ENCODE data around the gene PATJ. TPM values are rescaled to one million over a fixed set of nuclear protein-coding genes. Genes with fewer than 3 reads are reported as not detected.

PATJ gene
- total RNA-seq, 6 experiments from 2014 or later = 19.0 to 49.0 (median 26.7) TPM

DNA sequence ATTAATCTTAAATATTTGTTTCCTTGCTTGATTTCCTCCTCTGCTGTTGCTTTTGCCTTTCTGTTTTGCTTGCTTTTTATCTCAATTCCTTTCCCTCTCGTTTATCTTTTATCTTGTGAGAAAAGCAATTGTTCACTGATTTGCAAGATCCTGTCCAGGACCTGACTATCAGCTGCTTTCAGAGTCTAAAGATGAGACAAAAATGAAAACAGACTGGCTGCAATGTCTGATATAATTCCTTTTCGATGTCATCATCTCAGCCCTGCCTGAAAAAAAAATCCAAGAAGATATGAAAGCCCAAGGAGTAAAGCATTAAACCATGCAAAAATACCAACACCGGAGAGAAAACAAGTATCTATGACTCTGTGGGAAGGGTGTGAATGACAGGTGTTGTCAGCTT is 225.5 kb downstream of the PATJ start:
- TF ChIP-seq, protein P1, sequence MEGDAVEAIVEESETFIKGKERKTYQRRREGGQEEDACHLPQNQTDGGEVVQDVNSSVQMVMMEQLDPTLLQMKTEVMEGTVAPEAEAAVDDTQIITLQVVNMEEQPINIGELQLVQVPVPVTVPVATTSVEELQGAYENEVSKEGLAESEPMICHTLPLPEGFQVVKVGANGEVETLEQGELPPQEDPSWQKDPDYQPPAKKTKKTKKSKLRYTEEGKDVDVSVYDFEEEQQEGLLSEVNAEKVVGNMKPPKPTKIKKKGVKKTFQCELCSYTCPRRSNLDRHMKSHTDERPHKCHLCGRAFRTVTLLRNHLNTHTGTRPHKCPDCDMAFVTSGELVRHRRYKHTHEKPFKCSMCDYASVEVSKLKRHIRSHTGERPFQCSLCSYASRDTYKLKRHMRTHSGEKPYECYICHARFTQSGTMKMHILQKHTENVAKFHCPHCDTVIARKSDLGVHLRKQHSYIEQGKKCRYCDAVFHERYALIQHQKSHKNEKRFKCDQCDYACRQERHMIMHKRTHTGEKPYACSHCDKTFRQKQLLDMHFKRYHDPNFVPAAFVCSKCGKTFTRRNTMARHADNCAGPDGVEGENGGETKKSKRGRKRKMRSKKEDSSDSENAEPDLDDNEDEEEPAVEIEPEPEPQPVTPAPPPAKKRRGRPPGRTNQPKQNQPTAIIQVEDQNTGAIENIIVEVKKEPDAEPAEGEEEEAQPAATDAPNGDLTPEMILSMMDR (IDR thresholded peaks at IDR 0.05) = no peak
- no peak for TF ChIP-seq POLR2A (IDR thresholded peaks at IDR 0.05)
- no peaks in the 10 kb centered on the region for H3K27me3 ChIP-seq
- ATAC-seq (no peak), DNase-seq (no peak)
- no peak overlapping the region for H3K4me3 ChIP-seq
- H3K27ac ChIP-seq = no peak overlapping the region
- intact Hi-C loops (cut with DNase I) = no loop called here
- no peaks in the 10 kb centered on the region for H3K9me3 ChIP-seq
- peaks cover 0 to 11% (median under 1%) of the 10 kb centered on the region in 4 donors for H3K4me1 ChIP-seq
- WGBS (ENCODE audit: insufficient coverage, low coverage, low lambda C conversion rate, missing lambda C conversion rate) = 41% methylated on average over 3 of the region's 3 CpGs
- H3K36me3 ChIP-seq = no peaks in the 10 kb centered on the region

DNA sequence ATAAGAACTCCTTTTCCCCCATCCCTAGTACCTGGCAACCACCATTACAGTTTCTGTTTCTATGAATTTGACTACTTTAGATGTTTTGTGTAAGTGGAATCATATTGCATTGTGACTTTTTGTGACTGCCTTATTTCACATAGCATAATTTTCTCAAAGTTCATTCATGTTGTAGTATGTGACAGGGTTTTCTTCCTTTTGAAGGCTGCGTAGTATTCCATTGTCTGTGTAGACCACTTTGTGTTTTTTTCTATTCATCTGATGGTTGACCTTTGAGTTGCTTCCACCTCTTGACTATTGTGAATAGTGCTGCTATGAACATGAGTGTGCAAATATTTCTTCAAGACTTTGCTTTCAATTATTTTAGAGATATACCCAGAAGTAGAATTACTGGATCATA is 226.6 kb downstream of the PATJ start:
- DNase-seq (no peak), ATAC-seq (no peak)
- Histone ChIP-seq H3K4me3 (no peak overlapping the region), H3K4me1 (peaks cover 0 to 22% (median 6%) of the 10 kb centered on the region in 4 donors), H3K27me3 (no peaks in the 10 kb centered on the region), H3K36me3 (no peaks in the 10 kb centered on the region), H3K27ac (no peak overlapping the region), H3K9me3 (no peaks in the 10 kb centered on the region)
- WGBS (ENCODE audit: insufficient coverage, low coverage, low lambda C conversion rate, missing lambda C conversion rate) = 71% methylated on average over 1 of the region's 1 CpG
- TF ChIP-seq, protein P1 (IDR thresholded peaks at IDR 0.05) = no peak
- no peak for TF ChIP-seq POLR2A (IDR thresholded peaks at IDR 0.05)
- intact Hi-C loops (cut with DNase I) = no loop called here

DNA sequence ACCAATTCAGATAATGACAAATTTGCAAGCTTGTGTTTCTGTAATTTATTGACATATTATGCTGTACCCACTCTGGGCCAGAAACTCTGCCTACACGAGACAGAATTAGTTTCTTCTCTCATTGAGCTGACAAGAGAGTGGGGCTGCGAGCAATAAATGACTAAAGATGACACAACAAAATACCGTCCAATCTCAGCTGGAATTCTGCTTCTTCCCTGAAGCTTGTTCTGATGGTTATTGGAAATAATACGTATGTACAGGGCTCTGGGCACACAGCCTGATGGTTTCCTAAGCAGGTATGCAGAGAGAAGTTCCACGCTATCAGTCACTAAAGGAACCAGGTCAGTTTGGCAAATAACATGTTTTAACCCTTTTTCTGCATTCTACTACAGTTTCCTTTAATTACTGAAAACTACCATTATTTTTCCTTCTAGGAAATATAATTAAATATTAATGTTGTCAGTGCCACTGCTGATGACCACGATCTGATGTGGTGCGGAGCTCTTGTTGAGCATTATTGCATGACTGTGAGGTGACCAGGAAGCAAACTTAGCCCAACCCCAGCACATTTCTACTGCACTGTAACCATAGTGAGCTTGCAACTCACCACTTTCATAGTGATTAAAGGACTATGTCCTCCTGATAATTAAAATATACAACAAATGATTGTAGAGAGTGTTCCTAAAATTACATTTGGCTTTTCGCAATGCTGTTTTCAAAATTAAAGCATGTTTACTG is 231.0 kb downstream of the PATJ start:
- ATAC-seq = peak; percentile 59 to 71 (median 64)
- H3K36me3 ChIP-seq = no peaks in the 10 kb centered on the region
- DNase-seq = peak in 2 of 3 donors; percentile 29 to 66
- H3K27ac ChIP-seq = peak overlapping the region; percentile 3 to 58 (median 41)
- H3K4me1 ChIP-seq = peaks cover 0 to 34% (median 7%) of the 10 kb centered on the region in 4 donors
- TF ChIP-seq POLR2A (IDR thresholded peaks at IDR 0.05) = no peak
- TF ChIP-seq, protein P1 (IDR thresholded peaks at IDR 0.05) = no peak
- WGBS (ENCODE audit: insufficient coverage, low coverage, low lambda C conversion rate, missing lambda C conversion rate) = 40% methylated on average over 8 of the region's 8 CpGs
- intact Hi-C loops (cut with DNase I) = no loop called here
- H3K27me3 ChIP-seq = no peaks in the 10 kb centered on the region
- no peaks in the 10 kb centered on the region for H3K9me3 ChIP-seq
- H3K4me3 ChIP-seq = no peak overlapping the region

DNA sequence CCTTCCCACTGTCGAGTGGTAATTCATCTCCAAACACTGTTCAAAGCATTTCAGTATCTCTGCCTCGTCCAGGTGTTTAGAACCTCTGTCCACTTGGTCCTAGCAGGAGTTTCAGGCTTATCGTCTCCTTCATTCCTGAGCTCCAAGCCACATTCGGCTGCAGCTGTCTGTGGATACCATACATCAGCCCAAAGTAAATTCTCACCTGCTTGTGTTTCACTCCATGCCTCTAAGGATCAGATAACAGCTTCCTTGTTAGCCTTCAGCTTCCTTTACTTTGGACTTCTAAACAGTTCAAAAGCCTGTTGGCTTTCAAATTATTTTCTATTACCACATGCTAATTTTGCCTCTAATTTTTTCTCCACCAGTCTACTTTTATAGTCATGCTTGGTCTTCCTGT is 233.4 kb downstream of the PATJ start:
- no peaks in the 10 kb centered on the region for H3K36me3 ChIP-seq
- WGBS (ENCODE audit: insufficient coverage, low coverage, low lambda C conversion rate, missing lambda C conversion rate) = 89% methylated on average over 4 of the region's 4 CpGs
- H3K9me3 ChIP-seq = no peaks in the 10 kb centered on the region
- DNase-seq (no peak), ATAC-seq (no peak)
- H3K27me3 ChIP-seq = no peaks in the 10 kb centered on the region
- H3K27ac ChIP-seq = peak overlapping the region in 1 of 3 donors; percentile 72
- intact Hi-C loops (cut with DNase I) = no loop called here
- no peak for TF ChIP-seq POLR2A (IDR thresholded peaks at IDR 0.05)
- TF ChIP-seq, protein P1 (IDR thresholded peaks at IDR 0.05) = no peak
- no peak overlapping the region for H3K4me3 ChIP-seq
- peaks cover 0 to 26% (median 7%) of the 10 kb centered on the region in 4 donors for H3K4me1 ChIP-seq
